Measurements from ENCODE around the gene MUC6.

DNA sequence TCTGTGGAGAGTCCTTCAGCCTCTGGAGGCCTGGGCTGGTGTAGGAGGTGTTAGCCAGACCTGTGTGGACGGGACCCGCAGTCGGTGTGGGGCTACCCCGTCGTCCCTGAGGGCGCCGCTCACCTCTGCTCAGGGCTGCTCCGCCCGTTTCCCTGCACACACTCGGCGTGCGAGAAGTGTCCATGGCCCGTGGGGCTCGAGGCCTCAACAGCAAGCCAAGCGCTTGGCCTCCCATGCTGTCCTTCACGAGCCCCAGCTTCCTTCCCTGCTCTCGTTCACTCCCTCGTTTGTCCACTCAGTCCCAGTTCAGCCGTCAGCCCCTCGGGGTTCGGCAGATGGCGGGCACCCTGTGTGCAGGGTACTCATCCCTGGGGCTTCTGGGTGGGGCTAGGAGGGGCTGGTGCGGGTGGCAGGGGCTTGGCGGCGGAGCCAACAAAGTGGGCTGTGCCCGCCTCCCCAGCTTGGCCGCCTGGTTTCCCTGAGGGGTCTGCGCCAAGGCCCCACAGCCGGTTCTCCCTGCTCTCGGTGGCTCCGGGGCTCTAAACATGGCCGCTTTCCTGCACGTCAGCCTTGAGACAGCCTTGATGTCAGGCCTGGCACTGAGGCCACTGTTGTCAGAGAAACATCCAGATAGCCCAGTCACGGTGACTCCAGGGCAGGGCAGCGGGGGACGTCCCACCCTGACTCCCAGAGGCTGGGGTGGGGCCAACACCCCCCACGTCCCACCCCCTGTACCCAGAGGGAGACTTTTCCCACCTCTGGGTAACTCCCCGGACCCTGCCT, 3.3 kb downstream of the MUC6 start:
- TF ChIP-seq, protein P1, sequence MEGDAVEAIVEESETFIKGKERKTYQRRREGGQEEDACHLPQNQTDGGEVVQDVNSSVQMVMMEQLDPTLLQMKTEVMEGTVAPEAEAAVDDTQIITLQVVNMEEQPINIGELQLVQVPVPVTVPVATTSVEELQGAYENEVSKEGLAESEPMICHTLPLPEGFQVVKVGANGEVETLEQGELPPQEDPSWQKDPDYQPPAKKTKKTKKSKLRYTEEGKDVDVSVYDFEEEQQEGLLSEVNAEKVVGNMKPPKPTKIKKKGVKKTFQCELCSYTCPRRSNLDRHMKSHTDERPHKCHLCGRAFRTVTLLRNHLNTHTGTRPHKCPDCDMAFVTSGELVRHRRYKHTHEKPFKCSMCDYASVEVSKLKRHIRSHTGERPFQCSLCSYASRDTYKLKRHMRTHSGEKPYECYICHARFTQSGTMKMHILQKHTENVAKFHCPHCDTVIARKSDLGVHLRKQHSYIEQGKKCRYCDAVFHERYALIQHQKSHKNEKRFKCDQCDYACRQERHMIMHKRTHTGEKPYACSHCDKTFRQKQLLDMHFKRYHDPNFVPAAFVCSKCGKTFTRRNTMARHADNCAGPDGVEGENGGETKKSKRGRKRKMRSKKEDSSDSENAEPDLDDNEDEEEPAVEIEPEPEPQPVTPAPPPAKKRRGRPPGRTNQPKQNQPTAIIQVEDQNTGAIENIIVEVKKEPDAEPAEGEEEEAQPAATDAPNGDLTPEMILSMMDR (conservative IDR thresholded peaks at IDR 0.05) = no peak
- TF ChIP-seq EZH2 (IDR thresholded peaks at IDR 0.05; ENCODE audit: low read depth) = no peak
